Tongue (tissue), 2 donors: ENCODE data around the gene LDLRAD4. TPM values are rescaled to one million over a fixed set of nuclear protein-coding genes. Genes with fewer than 3 reads are reported as not detected.
A peak's percentile ranks its signal among the peaks of the same experiment; 100 is the strongest.

Experiments
- DNase-seq: peaks from one replicate; pipeline ENCODE4 v3.0.0-alpha.2; 2015
- total RNA-seq: library from RNA; depleted of rRNA; stranded (reverse); fragments of >200 nt; gene quantifications from one replicate; pipeline ENCODE4 v1.2.3, GENCODE V29; 2014

LDLRAD4 gene
- total RNA-seq, 1 donor from 2014 or later = 36.7 TPM

DNA sequence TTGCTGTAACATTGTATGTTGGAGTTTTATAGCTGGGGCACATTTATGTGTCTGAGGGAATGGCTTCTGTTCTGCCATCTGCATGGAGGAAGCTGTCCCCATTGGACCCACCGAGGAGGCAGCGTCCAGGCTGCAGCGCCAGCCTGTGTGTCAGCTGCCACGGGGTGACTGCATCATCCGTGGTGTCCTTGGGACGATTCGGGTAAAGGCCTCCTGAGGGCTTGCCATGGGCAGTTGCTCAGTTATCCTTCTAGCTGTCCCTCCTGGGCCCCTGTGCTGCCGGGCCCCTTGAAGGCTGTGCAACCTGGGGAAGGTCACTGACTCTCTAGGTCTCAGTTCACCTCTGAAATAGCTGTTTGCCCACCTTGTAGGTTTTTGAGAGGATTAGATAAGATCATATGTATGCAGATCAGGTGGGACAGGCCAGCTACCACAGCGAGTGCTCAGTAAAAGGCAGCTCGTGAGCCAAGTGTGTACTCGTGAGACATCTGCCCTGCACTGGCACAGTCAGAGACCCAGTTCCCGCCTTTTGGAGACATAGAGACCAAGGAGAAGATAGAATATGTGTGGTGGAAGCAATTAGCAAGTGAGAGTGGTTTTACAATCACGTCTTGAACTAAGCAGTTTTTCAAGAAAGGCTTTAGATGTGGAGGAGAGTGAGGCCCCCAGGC, 10.6 kb downstream of the LDLRAD4 start:
- DNase-seq = no peak

DNA sequence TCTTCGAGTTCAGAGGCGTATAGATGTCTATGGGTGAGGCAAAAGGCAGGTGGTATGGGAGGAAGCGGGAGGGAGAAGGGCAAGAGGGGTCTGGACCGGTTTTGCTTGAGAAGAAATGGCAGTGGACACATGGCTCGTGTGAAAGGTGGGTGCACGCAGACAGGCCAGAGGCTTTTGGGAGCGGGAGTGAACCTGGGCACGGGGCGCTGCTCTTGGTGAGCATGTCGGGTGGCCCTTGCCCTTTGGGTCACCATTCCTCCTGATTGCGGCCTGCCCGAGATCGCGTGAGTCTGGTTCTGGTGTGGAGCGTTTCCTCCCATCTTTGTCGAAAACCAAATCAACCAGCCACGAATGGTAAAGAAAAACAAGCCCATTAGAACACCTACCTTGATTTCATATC, 12.6 kb downstream of the LDLRAD4 start:
- no peak for DNase-seq

DNA sequence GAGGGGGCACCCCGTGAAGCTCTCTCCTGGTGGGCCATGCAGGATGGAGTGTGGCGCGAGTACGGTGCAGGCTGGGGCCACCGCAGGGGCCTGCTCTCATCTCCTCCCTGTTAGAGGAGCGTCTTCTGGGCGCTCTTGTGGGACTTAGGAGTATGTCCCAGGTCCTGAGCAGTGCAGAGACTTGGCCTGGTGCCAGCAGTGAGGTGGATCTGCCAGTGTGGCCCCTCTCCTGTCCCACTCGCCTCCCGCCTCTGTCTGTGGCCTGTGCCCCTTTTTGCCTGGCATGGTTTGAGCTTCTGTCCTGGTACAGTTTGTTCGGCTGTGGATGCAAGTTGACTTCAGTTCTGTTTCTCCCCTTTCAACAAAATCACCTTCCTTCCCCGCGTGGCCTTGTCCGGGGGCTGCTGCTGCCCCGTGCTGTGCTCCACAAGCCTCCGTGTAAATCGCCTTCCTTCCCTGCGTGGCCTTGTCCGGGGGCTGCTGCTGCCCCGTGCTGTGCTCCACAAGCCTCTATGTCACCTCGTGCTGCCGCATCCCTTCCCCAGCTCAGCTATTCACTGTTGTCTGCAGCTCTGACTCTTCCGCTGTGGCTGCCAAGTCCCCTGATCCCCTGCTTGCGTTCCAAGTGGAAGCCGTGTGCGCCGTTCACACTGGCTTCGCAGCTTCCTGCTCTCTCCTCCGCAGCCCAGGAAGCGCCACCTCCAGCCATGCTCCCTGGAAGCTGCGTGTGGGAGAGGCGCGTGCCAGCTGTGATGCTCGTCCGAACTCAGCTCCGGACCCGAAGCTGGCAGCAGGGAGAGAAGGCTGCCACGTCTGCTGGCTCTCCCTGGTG, 13.7 kb downstream of the LDLRAD4 start:
- peak; percentile 56 for DNase-seq

DNA sequence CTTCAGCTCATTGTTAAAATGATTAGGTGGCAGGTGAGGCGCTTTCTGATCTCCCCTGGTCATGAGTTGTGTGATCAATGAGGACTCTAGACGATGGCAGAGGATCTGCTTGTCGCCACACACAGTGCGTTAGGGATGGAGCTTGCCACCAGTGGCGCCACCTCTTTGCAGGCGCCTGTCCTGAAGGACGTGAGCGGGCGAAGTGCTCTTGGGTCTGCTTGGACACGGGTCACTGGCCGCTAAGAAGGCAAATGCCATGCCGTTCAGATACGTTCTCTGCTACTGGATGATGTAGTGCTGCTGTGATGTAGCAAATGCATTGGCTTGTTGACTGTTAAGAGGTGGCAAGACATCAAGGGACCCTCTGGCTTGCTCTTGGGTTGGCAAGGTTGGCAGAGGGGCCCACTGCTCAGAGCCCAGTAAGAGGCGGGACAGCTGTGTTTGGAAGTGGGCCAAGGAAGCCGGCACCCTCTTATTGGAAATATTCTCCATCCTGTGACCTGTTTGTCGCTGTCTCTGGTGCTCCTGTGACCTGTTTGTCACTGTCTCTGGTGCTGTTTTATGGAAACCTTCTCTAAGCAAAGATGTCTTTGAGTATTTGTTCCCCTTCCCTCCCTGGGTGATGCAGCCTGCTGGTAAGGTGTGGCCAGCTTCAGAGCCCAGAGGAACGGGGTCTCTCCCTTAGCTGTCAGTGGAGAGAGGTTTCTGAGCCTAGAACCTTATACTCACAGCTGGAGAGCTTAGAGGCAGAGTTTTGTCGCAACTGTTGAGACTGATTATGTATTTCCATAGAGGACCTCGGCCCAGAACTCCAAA, 14.6 kb downstream of the LDLRAD4 start:
- DNase-seq = no peak

DNA sequence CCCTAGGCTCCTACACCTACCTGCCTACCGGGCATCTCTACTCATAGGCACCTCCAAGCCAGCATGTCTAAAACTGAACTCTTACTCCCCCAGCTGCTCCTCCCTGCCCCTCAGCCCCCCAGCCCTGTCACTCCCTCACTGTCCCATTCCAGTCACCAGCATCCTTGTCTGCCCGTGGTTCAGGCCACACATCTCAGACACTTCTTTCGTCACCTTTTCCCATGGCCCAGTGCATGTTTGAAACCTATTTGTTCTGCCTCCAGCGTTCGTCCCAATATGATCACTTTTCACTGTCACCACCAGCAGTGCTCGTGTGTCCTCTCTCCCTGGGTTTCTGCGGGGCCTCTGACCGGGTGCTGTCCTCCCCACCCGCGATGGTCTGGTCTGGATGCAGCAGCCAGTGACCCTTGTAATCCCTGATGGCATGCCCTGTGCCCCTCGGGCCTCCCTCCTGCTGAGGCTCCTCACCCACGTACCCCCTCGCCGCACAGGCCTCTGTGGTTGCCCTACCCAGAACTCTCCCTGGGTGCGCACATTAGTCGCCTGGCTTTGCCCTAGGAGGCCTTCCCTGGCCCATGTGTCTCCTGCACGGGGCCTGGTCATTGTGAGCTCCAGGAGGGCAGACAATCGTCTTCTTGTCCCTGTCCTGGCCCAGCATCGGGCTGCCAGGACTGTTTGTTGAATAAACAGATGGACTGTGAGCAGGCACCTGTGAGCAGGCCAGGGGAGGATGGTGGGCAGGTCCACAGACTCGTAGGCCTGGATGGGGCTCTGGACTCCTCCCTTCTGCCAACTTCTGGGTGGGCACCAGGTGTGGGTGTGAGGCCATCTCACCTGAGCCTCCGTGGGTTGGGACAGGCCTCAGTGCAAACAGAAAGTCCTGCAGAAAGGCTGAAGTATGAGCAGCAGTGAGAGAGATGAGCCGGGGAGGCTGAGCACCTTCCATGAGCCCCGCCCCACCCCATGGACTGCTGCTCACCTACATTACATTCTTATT, 15.5 kb downstream of the LDLRAD4 start:
- DNase-seq = no peak

DNA sequence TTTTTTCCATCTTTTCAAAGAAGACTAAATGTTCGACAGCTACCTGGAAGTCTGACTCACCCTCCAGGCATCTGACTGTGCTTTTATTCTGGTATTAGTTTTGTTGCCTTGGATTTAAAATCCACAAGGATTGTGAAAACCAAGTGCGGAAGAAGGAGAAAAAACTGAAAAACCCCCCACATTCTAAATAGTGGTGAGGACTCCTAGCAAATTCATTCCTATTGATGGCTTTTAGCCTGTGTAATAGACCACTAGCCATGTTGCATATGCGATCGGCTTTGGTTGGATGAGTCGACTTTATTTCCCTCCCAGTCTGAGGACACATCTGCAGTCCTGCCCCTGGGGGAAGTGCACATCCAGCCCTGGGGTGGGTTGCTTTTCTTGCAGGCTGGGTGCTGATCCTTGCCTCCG, 16.9 kb downstream of the LDLRAD4 start:
- DNase-seq = peak; percentile 41

DNA sequence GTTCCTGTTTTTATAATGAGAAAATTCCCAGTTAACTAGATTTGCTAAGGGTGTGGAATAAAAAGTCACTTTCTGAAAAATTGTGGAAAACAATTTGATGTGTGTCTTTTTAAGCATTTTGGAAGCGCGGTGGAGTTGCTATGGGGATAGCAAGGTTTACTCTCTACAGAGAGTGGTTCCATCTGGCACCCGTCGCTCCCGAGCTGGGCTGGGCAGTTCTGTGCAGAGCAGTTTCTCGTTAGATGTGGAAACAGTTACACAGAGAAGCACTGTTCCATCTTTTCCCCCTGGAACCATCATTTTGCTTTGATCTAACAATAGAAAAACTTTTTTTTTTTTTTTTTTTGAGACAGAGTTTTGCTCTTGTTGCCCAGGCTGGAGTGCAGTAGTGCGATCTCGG, 17.4 kb downstream of the LDLRAD4 start:
- peak; percentile 88 for DNase-seq

DNA sequence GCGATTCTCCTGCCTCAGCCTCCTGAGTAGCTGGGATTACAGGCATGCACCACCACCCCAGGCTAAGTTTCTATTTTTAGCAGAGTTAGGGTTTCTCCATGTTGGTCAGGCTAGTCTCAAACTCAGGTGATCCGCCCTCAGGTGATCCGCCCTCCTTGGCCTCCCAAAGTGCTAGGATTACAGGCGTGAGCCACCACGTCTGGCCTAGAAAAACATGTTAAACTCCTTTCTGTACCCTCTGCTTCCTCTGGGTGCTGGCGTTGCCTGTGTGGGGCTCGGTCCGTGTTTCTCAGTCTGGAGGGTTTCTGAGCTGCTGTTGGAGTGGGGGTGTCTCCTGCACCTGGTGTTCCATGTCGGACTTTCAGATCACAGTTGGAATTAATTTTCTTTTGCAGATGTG, 17.9 kb downstream of the LDLRAD4 start:
- DNase-seq = no peak

DNA sequence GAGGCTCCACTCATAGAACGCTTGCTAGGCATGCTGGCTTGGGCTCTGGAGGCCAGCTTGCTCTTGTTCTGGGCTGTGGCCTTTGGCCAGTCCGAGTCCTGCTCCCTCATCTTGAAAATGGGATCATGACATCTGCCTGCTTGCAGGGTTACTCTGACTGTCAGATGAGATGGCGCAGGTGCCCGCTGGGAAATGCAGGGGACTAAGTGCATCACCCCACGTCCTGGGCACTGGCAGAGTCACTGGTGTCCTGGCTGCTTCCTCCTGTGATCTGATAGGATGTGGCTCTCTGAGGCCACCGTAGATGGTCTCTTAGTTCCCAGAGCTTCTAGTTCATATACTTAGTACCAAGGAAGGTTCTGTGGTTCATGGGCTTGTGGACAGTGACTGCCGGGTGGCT, 18.5 kb downstream of the LDLRAD4 start:
- no peak for DNase-seq

DNA sequence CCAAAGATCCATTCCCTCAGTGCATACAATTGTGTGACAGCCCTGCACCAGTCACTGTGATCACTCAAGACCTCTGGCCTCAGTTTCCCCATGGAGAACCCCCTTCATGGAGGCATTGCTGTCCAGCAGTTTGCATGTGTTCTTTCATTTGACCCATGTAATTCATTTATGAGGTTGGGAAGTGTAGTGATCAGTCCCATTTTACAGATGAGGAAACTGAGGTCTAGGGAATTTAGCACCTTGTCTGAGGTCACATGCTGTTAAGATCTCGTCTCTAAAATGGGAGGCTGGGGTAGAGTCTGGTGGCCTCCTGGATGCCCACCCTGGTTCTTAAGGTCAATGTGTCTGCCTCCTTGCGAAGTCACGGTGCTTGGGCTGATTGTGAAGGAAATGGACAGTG, 19.1 kb downstream of the LDLRAD4 start:
- DNase-seq = no peak

DNA sequence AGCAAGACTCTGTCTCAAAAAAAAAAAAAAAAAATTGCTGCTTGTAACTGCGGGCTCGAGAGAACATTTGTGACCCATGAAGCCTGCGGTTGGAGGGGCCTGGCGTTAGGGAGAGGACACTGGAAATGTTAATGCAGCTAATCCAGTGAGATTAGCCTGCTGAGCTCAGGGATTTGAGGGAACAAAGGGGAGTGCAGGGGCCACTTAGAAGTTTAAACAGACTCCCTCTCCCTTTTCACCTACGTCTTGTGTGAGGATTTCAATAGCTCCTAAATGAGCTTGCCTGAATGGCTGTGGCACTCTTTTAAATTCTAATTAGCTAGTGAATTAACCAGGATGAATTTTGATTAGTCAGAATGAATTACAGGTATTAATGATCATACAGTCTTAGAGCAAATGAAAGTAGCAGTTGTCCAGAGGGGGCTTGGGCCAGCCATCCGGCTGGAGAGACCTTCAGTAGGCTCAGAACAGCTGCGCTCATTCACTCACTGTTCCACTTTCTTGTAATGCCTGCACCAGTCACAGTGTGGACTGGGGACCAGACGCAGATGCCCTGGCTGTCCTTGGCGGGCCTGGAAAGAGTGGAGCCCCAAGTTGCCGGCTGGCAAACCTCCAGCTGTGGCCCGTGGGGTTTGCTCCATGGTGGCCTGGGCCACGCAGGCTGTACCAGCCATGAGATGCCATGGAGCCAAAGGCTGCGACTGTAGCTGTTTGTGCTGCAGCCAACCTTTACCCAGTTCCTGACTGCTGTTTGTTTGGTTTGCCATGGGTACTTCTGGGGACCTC, 20.8 kb downstream of the LDLRAD4 start:
- DNase-seq = peak; percentile 70

DNA sequence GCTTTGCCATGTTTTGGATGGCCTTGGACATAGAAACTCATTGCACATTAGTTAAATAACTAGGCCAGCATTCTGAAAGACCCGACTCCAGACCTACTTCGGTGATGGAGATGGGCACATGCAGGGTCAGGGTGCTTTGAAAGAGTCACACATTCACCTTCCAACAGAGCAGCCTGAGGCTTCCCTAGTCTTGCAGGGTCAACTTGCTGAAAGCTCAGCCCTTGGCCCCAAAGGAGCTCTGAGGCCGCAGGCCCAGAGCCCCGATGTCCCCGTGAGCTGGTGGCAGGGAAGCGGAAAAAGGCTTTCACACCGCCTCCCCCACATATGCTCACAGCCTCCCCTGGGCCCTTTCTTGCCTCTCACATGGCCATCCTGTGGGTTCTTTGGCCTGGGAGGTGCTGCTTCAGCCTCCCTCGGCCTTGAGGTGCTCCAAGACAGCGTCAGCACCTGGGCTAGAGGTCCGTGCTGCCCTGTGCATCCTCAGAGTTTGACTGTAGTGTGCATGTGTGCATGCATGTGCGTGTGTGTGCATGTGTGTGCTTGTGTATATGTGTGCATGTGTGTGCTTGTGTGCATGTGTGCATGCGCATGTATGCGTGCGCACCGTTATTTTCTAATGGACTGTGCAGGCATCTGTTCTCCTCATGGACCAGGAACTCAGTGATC, 21.6 kb downstream of the LDLRAD4 start:
- no peak for DNase-seq

DNA sequence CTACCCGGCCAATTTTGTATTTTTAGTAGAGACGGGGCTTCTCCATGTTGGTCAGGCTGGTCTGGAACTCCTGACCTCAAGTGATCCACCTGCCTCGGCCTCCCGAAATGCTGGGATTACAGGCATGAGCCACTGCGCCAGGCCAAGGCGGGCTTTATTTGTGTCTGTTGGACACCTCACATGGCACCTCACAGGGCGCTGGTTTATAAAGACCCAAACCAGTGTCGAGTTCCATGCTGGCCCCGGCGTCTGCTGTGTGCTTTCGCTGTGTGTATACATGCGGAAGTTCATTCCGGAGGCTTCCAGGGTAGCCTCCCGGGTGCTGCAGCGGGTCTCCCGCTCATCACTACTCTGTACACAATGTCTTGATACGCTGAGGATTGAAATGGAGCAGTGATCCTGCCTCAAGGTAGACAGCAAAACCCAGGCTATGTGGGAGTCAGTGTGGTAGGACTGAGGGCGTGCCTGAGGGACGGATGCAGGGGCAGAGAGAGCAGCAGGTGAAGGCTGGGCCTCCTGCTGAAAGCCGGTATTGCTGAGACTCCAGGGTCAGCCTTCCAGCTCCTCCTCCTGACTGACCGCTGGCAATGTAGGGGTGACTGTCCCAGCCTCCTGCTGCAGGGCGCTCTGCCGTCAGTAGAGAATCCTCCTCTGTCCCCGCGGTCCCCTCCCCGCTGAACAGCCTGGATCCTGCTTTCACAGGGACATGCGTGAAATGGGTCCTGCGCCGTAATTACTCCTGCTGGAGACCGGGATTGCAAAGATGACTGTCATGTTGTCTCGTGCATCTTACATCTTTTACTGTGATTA, 22.7 kb downstream of the LDLRAD4 start:
- no peak for DNase-seq

DNA sequence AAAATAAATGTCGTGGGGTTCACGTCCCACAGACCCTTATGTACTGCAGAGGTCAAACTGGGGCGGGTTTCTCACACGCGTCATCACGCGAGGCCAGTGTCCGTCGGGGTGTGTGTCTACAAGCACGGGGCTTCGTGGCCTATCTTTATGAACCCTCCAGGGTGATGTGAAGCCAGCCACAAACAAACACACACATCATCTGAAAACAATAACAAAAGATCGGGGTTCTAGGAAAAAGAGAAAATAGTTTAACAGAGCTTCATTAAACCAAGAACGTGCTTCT, 23.3 kb downstream of the LDLRAD4 start:
- no peak for DNase-seq

DNA sequence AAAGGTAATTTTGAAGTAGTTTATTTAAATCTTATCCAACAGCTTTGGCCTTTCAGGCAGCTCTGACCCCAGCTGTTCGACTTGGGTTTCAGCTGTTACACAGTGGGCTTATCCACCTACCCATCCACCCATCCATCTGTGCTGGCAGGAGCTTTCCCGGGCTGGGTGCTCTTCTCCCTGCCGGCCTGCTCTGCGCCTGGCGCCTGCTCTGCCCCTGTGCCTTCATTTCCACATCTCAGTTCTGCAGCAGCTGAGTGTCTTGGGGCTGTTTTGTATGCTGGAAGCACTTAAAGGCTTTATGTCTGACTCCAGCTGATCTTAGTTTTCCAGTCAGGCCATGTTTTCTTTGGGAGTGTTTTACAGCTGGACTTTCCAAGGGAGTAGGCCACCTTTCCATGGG, 24.2 kb downstream of the LDLRAD4 start:
- DNase-seq = no peak

DNA sequence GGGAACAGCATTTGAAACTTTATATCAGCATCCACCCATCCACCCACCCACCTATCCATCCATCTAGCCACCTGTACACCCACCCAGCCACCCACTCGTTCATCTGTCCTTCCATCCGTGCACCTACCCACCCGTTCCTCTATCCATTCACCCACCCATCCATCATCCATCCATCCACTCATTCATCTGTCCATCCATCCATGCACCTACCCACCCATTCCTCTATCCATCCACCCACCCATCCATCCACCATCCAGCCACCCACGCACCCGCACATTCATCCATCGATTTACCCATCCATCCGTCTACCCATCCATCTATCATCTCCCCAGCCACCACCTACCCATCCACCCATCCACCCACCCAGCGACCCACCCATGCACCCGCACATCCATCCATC, 24.8 kb downstream of the LDLRAD4 start:
- no peak for DNase-seq

DNA sequence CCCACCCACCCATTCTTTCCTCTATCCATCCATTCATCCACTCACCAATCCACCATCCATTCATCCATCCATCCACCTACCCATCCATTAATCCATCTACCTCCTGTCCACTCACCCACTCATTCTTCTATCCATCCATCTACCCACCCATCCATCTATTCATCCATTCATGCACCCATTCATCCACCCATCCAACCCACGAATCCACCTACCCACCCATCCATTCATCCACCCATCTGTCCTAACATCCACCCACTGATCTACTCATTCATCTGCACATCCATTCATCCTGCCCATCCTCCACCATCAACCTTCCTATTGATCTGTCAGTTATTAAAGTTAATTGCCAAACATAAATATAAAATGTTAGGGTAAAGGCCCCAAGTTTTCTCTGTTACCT, 25.6 kb downstream of the LDLRAD4 start:
- no peak for DNase-seq

DNA sequence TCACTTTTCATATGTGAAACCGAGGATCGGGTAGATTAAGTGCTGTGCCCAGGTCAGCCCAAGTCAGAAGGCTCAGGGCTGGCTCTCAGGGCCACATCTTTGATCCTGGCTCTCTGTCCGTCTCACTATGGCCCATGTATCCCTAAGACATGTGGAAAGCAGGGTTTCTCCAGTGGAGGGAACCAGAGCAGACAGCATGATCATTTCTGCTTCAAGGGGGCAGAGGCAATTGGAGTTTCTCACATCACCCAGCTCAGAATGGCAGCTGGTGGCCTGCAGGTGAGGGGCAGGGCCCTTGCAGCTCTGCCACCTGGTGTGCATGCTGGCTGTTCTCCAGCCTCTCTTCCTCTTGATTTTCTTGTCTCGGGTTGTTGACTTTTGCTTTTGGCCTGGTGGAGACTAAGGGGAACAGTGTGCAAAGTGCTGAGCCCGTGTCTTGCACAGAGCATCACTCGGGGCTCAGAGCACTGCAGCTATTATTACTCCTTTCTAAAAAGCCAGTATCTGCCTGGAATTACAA, 27.0 kb downstream of the LDLRAD4 start:
- no peak for DNase-seq

DNA sequence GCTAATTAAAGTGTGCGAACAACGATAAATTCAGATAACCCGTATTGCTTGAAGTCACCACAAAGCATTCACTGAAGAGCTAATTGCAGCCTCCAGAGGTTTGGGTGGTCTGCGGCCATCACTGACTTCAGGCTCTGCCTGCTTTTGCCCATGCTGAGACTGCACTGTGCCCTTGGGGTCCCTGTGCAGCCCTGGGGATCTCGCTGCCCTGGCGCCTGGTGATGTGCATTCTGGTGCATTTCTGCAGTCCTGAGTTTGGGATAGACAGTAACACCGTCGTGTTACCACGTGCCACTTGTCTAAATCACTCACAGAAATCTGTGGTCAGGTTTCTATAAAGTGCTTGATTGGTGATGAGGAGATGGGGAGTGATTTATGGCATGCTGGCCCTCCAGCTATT, 27.6 kb downstream of the LDLRAD4 start:
- DNase-seq = no peak

DNA sequence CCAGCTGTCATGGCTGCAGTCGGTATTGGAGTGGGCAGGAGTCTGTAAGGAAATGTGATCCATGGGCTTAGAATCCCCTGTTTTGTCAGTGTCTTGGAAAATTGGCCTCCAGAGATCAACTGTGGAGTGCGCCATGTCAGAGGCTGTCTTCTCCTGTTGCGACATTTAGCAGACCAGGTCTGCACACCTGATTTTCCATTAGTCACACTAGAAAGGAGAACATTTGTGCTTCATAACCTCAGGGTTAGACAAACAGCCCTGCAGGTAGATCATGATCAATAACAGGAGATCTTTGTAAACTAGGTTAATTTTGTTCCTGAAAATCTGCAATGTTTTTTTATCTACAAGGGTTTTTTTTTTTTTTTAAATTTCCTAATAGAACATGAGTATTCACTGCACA, 28.0 kb downstream of the LDLRAD4 start:
- DNase-seq = no peak
